Fibroblast of lung (primary cell): Measurements from ENCODE around the gene VPS37D.

Source experiments
- EZH2 ChIP-seq: IDR thresholded peaks from 2 replicates; pipeline ENCODE4 v1.5.1; 2012; ENCODE audit warnings: low read length, control low read depth, mild to moderate bottlenecking; ENCODE audit errors: missing control alignments
- TF ChIP-seq, protein P1 (sequence below), 2 donors: IDR thresholded peaks in 1 of 2; conservative IDR thresholded peaks in 1 of 2; 1 replicate in 1 of 2; 2 replicates in 1 of 2; pipeline ENCODE4 v1.5.1; 2011 to 2012; ENCODE audit warnings: low read length in 2 of 2, control low read depth in 1 of 2, inconsistent platforms in 1 of 2, low read depth in 1 of 2, mild to moderate bottlenecking in 1 of 2

DNA sequence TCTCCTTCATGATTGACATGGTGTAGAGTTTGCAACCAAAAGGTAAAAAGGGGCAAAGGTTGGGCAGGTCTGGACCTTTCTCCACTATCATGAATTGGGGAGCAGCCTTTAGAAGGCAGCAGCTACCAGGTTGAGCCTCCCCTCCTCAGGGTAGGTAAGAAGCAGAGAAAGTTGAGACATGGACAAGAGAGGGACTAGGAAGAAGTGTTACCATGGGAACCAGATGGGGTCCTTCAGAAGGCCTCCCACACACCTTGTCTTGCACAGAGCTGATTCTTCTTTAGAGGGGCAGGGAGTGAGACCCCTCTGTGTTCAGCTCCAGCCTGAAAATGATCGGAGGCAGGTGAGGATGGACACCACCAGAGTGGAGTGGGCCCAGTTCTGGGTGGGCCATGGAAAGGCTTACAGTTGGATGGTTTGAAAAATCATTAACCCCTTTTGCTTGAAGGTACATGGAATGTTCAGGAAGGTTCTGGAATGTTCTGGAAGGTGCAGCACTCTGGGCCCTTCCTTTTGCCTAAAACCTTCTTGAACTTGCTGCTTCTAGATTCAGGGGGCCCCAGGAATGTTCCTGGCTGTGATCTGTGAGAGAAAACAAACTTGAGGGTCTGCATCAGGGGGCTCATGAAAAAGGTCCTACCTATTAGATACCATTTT lies 7.0 kb downstream of the VPS37D start:
- TF ChIP-seq, protein P1, sequence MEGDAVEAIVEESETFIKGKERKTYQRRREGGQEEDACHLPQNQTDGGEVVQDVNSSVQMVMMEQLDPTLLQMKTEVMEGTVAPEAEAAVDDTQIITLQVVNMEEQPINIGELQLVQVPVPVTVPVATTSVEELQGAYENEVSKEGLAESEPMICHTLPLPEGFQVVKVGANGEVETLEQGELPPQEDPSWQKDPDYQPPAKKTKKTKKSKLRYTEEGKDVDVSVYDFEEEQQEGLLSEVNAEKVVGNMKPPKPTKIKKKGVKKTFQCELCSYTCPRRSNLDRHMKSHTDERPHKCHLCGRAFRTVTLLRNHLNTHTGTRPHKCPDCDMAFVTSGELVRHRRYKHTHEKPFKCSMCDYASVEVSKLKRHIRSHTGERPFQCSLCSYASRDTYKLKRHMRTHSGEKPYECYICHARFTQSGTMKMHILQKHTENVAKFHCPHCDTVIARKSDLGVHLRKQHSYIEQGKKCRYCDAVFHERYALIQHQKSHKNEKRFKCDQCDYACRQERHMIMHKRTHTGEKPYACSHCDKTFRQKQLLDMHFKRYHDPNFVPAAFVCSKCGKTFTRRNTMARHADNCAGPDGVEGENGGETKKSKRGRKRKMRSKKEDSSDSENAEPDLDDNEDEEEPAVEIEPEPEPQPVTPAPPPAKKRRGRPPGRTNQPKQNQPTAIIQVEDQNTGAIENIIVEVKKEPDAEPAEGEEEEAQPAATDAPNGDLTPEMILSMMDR (conservative IDR thresholded peaks at IDR 0.05 in 1 of 2, IDR thresholded peaks at IDR 0.05 in 1 of 2; ENCODE audit: low read depth in 1 of 2, low read length in 2 of 2), result no peak
- no peak for TF ChIP-seq EZH2
